GM21737 (cell line): ENCODE results near the gene NPPB.

ENCODE experiments used
- ATAC-seq: cut with Tn5 transposase; IDR thresholded peaks from one replicate; pipeline ENCODE4 v1.9.1; 2021; ENCODE audit warnings: mild to moderate bottlenecking, moderate library complexity; ENCODE audit not compliant: unreplicated experiment

NPPB gene

GRCh38 chr1:11836955-11837766, 21.6 kb downstream of the NPPB start:
- ATAC-seq: no peak

DNA sequence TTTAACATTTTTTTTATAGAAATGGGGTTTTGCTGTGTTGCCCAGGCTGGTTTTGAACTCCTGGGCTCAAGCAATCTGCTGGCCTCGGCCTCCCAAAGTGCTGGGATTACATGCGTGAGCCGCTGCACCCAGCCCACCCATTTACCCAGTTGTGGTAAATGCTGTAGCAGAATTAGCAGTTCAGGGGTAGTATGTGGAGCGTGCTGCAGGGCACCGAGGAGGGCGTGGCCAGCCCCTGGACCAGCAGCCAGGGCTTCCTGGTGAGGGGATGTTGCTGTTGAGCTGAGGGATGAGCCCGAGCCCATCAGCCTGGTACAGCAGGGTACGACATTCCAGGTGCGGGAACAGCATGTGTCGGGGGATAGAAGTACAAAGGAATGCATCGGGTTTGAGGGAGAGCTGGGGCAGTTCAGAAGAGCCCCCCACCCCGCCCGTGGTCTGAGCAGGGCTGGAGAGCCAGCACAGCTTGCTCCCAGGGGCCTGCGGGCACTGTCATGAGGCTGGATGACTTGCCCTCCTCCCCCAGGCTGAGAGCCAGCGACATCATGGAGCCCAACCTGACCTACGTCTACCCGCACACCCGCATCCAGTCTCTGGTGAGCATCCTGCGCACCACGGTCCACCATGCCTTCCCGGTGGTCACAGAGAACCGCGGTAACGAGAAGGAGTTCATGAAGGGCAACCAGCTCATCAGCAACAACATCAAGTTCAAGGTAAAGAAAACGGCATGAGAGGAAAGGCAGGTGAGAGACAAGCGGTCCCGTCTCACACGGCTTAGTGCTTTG, 23.1 kb downstream of the NPPB start:
- no peak for ATAC-seq

- ATAC-seq: no peak
These were observed 24.8 kb downstream of the NPPB start for GRCh38 chr1:11833900-11834299.

DNA sequence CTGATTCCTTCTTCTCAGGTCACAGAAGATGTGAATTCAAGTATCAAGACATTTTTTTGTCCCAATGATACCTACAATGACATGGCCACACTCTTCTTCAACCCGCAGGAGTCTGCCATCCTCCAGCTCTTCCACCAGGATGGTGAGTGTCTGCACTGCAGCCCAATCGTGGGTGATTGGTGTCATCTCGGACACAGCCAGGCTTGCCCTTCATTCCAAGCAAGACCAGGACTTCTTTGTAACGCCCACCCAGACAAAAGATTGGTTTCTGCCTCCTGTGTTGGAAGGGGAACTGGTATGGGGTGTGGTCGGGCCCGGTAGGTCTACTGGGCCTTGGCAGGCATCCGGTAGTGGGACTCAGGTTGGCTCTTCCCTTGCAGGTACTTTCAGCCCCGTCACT, 25.2 kb downstream of the NPPB start:
- ATAC-seq: no peak

DNA sequence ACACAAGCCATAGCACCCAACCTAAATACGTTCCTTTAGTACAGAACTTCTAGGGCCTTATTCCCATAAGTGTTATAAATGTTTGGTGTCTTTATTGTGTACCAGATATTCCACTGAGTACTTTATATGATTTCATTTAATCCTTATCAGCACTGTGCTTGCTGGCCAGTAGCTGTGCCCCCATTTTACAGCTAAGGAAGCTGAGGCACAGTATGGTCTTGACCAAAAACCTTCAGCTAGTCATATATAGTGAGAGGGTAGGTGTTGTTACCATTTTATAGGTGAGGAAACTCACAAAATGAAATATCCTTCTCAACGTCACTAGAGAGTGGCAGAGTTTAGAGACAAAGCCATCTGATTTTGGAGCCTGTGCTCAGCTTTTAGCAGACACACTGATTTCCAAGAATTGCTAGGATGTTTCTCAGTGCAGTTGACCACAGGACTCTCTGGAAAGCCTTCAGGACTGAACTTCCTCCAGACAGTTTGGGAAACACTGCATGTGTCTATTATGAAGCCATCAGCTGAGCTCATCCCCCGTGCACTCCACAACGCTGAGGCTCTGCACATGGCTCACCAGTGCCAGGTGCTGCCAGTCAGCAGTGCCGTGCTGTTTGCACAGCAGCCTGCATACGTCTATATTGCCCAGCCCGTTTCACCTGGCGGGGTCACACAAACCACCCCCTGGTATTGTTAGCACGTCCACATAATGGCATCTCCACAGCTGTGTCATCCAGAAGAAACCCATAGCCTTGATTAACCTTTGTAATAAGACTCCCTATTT, 26.6 kb downstream of the NPPB start:
- no peak for ATAC-seq

- ATAC-seq: no peak
These were observed 30.2 kb downstream of the NPPB start for GRCh38 chr1:11828511-11828910.

GRCh38 chr1:11826946-11827345, 31.8 kb downstream of the NPPB start:
- ATAC-seq: no peak

GRCh38 chr1:11825131-11825530, 33.6 kb downstream of the NPPB start:
- ATAC-seq: no peak

GRCh38 chr1:11823366-11824137, 35.2 kb downstream of the NPPB start:
- ATAC-seq: no peak

- no peak for ATAC-seq
These were observed 36.7 kb downstream of the NPPB start for GRCh38 chr1:11822091-11822490.

DNA sequence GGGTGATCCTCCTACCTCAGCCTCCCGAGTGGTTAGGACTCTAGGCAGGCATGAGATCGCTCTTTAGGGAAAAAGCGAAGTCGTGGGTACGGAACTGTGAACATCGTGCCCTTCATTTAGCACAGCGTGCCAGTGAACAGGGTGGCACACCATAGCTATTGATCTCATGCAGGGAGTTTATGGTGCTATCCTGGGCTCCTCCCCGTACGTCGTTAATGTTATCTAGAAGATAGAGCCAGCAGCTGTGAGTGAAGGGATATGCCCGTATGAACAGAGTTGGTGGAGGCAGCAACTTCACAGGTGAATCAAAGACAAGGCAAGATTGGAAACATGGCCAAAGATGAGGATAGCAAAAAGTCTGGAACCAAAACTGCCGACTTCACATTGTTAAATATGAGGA, 41.6 kb downstream of the NPPB start:
- no peak for ATAC-seq

DNA sequence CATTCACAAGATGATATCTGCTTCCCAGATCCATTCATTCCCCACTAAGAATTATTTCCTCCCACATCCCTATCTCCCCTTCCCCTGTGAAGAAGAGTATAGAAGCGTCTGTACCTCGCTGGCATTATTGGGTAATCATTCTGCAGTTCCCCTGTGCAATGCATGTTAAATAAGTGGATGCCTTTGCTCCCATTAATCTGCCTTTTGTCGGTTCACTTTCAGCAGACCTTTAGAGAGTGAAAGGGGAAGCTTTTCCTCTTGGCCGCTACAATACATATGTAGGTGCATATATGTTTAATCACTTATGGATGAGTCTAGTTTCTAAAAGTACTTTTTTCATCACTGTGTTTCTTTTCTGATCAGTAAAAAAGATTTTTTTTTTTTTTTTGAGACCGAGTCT, 45.7 kb downstream of the NPPB start:
- no peak for ATAC-seq
